ENCODE data around the gene PPM1B. TPM values are rescaled to one million over a fixed set of nuclear protein-coding genes. Genes with fewer than 3 reads are reported as not detected.

Gene PPM1B
- total and polyA plus RNA-seq, 2 of the 13 experiments (the other 11 are each of a cell fraction or from before 2014, with no cell fraction given): 24.4 to 25.0 TPM

DNA sequence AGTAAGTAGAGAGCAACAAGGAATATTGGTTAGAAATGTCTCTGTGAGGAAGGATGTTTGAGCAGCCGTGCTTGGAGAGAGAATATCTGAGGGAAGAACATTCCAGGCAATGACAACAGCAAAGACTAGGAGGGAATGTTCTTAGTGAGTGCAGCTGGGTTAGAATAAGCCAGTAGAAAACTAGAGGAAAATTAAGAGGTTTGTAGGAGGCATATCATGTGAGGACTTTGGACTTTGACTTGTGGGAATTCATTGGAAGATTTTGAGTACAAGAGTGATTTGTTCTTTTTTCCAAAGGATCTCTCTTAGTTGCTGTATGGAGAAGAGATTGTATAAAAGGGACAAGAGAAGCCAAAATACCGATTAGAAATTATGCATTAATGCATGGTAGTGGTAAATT is 47.2 kb downstream of the PPM1B start:
- Histone ChIP-seq H4K20me1 (ENCODE audit: insufficient read depth, low read length) (no peaks in the 10 kb centered on the region), H3K27ac (ENCODE audit: extremely low read length, insufficient read depth, low read length) (no peak overlapping the region), H2AFZ (ENCODE audit: low read length) (no peak overlapping the region), H3K9me3 (ENCODE audit: low read length) (no peaks in the 10 kb centered on the region), H3K4me2 (ENCODE audit: low read depth, low read length) (no peak overlapping the region), H3K79me2 (ENCODE audit: insufficient read depth, low read length) (no peaks in the 10 kb centered on the region), H3K27me3 (ENCODE audit: control insufficient read depth in 1 of 2, insufficient read depth in 2 of 2, low read length in 2 of 2) (no peaks in the 10 kb centered on the region), H3K36me3 (replicated peaks in 1 of 2; ENCODE audit: control insufficient read depth in 1 of 2, insufficient read depth in 2 of 2, low read length in 2 of 2) (peaks cover 3 to 27% of the 10 kb centered on the region in 2 experiments; a peak in 4 of 5 replicates), H3K4me3 (replicated peaks in 1 of 3; ENCODE audit: insufficient read depth in 1 of 3, low read depth in 2 of 3, low read length in 3 of 3) (no peak overlapping the region), H3K9ac (ENCODE audit: insufficient read depth, low read depth, low read length) (no peak overlapping the region), H3K4me1 (ENCODE audit: insufficient read depth, low read length) (peaks cover 18% of the 10 kb centered on the region)
- CTCF ChIA-PET (ENCODE audit: low intra/inter-chr PET ratio, low total read pairs): no interaction called here
- TF ChIP-seq HNF4A (CRISPR knock-in tag; IDR thresholded peaks at IDR 0.05): peak; percentile 50
- no peak for TF ChIP-seq RFXANK (CRISPR knock-in tag; IDR thresholded peaks at IDR 0.05)
- intact Hi-C loops (cut with micrococcal nuclease; ENCODE audit: unreplicated experiment) (no loop called here), in situ Hi-C loops (cut with HindIII; ENCODE audit: extremely low pct_ligation_motif_present, low pct_unique_long_range_greater_than_20kb) (no loop called here)
- 95% methylated on average over 2 of the region's 2 CpGs for WGBS (ENCODE audit: low lambda C conversion rate)
- FAIRE-seq (no peak), DNase-seq (ENCODE audit: low spot score) (peak; percentile 29), ATAC-seq (no peak)
- POLR2A ChIA-PET: no interaction called here
- TSS peak; percentile 5 for BruUV-seq (replicated peaks)

DNA sequence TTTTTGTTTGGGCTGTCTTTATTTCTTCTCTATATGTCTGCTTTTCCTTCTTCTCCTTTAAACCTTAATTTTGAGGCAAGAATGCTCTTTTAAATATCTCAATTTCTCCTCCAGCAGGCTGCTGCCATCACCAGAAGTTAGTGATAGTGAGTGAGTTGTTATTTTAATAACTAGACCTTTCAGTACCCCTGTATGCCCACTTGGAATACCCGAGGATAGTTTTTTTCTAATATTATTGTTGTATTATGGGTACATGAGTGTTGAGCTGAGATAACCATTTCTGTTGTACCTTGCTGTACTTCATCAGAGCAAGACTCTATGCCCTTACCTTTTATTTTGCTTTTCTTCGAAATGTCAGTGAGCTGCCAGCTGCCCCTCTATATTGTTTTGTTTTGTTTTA is 50.1 kb downstream of the PPM1B start:
- peaks cover 1 to 25% of the 10 kb centered on the region in 2 experiments for H3K36me3 ChIP-seq (replicated peaks in 1 of 2; ENCODE audit: control insufficient read depth in 1 of 2, insufficient read depth in 2 of 2, low read length in 2 of 2)
- no peaks in the 10 kb centered on the region for H3K27me3 ChIP-seq (ENCODE audit: control insufficient read depth in 1 of 2, insufficient read depth in 2 of 2, low read length in 2 of 2)
- ChIA-PET CTCF (ENCODE audit: low intra/inter-chr PET ratio, low total read pairs) (no interaction called here), POLR2A (no interaction called here)
- intact Hi-C loops (cut with micrococcal nuclease; ENCODE audit: unreplicated experiment): no loop called here
- 96% methylated on average over 2 of the region's 2 CpGs for WGBS (ENCODE audit: low lambda C conversion rate)
- H3K9ac ChIP-seq (ENCODE audit: insufficient read depth, low read depth, low read length): no peak overlapping the region
- H4K20me1 ChIP-seq (ENCODE audit: insufficient read depth, low read length): no peaks in the 10 kb centered on the region
- peaks cover 13% of the 10 kb centered on the region for H3K4me1 ChIP-seq (ENCODE audit: insufficient read depth, low read length)
- ATAC-seq (no peak), FAIRE-seq (no peak), DNase-seq (ENCODE audit: low spot score) (no peak)
- in situ Hi-C loops (cut with HindIII; ENCODE audit: extremely low pct_ligation_motif_present, low pct_unique_long_range_greater_than_20kb): no loop called here
- H3K4me2 ChIP-seq (ENCODE audit: low read depth, low read length): no peak overlapping the region
- no peak overlapping the region for H3K4me3 ChIP-seq (replicated peaks in 1 of 3; ENCODE audit: insufficient read depth in 1 of 3, low read depth in 2 of 3, low read length in 3 of 3)
- H3K9me3 ChIP-seq (ENCODE audit: low read length): no peaks in the 10 kb centered on the region
- no peaks in the 10 kb centered on the region for H3K79me2 ChIP-seq (ENCODE audit: insufficient read depth, low read length)
- no peak for TF ChIP-seq SNAPC2 (CRISPR knock-in tag; IDR thresholded peaks at IDR 0.05)
- no peak for TF ChIP-seq NFRKB (IDR thresholded peaks at IDR 0.05)
- BruUV-seq (replicated peaks): no TSS peak
- H3K27ac ChIP-seq (ENCODE audit: extremely low read length, insufficient read depth, low read length): no peak overlapping the region
- no peak overlapping the region for H2AFZ ChIP-seq (ENCODE audit: low read length)
